ENCODE results near the gene TMED4. TPM values are rescaled to one million over a fixed set of nuclear protein-coding genes. Genes with fewer than 3 reads are reported as not detected.

The TMED4 gene
- polyA plus RNA-seq, 1 of the 3 experiments (the other 2 are of a cell fraction), result 145 TPM

GRCh38 chr7:44581879-44582603 is at the start of gene TMED4 (continued):
- peak; percentile 45; the same call in 1 of the 2 replicates for TF ChIP-seq ZBTB33 (IDR thresholded peaks at IDR 0.05; ENCODE audit: borderline replicate concordance, low read depth)

GRCh38 chr7:44631458-44632115 is 49.6 kb upstream of the TMED4 start:
- ChIA-PET CTCF (interaction anchor here (0.5 to 1.7 kb wide), 2 partner anchors 9 to 20 kb away, joined by 3 to 5 read pairs; no protein-coding TSS in a partner anchor), POLR2A (no interaction called here)
- Histone ChIP-seq H3F3A (replicated peaks; ENCODE audit: insufficient read depth) (peaks cover 8% of the 10 kb centered on the region), H3K9me2 (no peaks in the 10 kb centered on the region), H3K36me3 (replicated peaks in 1 of 2; ENCODE audit: control insufficient read depth in 1 of 2, insufficient read depth in 2 of 2, low read length in 1 of 2) (peaks cover 0 to 10% of the 10 kb centered on the region in 2 experiments), H3K4me2 (no peak overlapping the region), H3K27ac (ENCODE audit: low read depth in 2 of 2, low read length in 1 of 2) (no peak overlapping the region), H3K9me3 (no peaks in the 10 kb centered on the region), H3K27me3 (ENCODE audit: insufficient read depth) (no peaks in the 10 kb centered on the region), H3K9ac (no peak overlapping the region), H4K20me1 (ENCODE audit: insufficient read depth) (0 out of 2 replicates have a peak, but pooled peaks cover 5% of the 10 kb centered on the region), H3K79me2 (ENCODE audit: insufficient read depth) (peaks cover 11% of the 10 kb centered on the region; the same call in 1 of the 2 replicates), H3K4me3 (ENCODE audit: low read depth in 2 of 2, low read length in 1 of 2) (no peak overlapping the region), H3K4me1 (ENCODE audit: control insufficient read depth in 1 of 2, insufficient read depth in 2 of 2, low read depth in 1 of 2, low read length in 1 of 2) (peaks cover 6 to 13% of the 10 kb centered on the region in 2 experiments; a peak in 3 of 4 replicates), H2AFZ (ENCODE audit: low read depth) (no peak overlapping the region)
- WGBS (ENCODE audit: low lambda C conversion rate), result 94% methylated on average over 6 of the region's 6 CpGs
- no peak for DNase-seq
- no peak for TF ChIP-seq CTCF (IDR thresholded peaks at IDR 0.05)
- TF ChIP-seq USF1 (IDR thresholded peaks at IDR 0.05; ENCODE audit: borderline replicate concordance, low read depth), result no peak
- no peak for TF ChIP-seq SIN3A (IDR thresholded peaks at IDR 0.05; ENCODE audit: borderline replicate concordance, low read depth, low read length)
- no peak for TF ChIP-seq NFIC (IDR thresholded peaks at IDR 0.05; ENCODE audit: borderline replicate concordance)
- no peak for TF ChIP-seq MAX (IDR thresholded peaks at IDR 0.05; ENCODE audit: low read depth)
- TF ChIP-seq TAF1 (IDR thresholded peaks at IDR 0.05; ENCODE audit: borderline replicate concordance, low read depth, low read length), result no peak
- TF ChIP-seq TCF12 (IDR thresholded peaks at IDR 0.05), result no peak
- no peak for TF ChIP-seq RCOR1 (IDR thresholded peaks at IDR 0.05; ENCODE audit: low read length)
- TF ChIP-seq FOSL2 (IDR thresholded peaks at IDR 0.05; ENCODE audit: borderline replicate concordance, low read depth), result no peak
- no peak for TF ChIP-seq RFX5 (IDR thresholded peaks at IDR 0.05; ENCODE audit: low read length)
- TF ChIP-seq GATA2 (CRISPR knock-in tag; IDR thresholded peaks at IDR 0.05), result no peak
- TF ChIP-seq NRF1 (IDR thresholded peaks at IDR 0.05; ENCODE audit: low read depth, low read length), result no peak
- TF ChIP-seq YY1 (IDR thresholded peaks at IDR 0.05; ENCODE audit: low read depth), result no peak
- no peak for TF ChIP-seq TEAD4 (IDR thresholded peaks at IDR 0.05; ENCODE audit: borderline replicate concordance, insufficient read depth)
- TF ChIP-seq USF2 (IDR thresholded peaks at IDR 0.05; ENCODE audit: borderline replicate concordance, low read depth, low read length), result no peak

Data from SK-N-SH (cell line).